Neural cell (in vitro differentiated cells): ENCODE results near the gene MCAT. TPM values are rescaled to one million over a fixed set of nuclear protein-coding genes. Genes with fewer than 3 reads are reported as not detected.

Experiments used
- H2AFZ ChIP-seq: fragments of 200-600, 300-800 bp; sonication (generic), shearing (Covaris generic); 2 replicates; pipeline ENCODE4 v1.6.0; 2014; ENCODE audit warnings: low read depth, mild to moderate bottlenecking, antibody characterized with exemption, low read length, moderate library complexity
- H3F3A ChIP-seq: fragments of 200-600 bp; shearing (Covaris generic); 2 replicates; pipeline ENCODE4 v1.6.1; 2016; ENCODE audit warnings: mild to moderate bottlenecking, moderate library complexity, mixed read lengths, antibody characterized with exemption, low read length; ENCODE audit not compliant: insufficient read depth, poor library complexity, severe bottlenecking
- H3K27ac ChIP-seq: fragments of 200-600, 300-800 bp; sonication (generic), shearing (Covaris generic); 2 replicates; pipeline ENCODE4 v1.5.1; 2014; ENCODE audit warnings: mild to moderate bottlenecking, low read length, moderate library complexity
- H3K27me3 ChIP-seq: fragments of 300-800, 200-600 bp; sonication (generic), shearing (Covaris generic); 2 replicates; pipeline ENCODE4 v1.6.0; 2014; ENCODE audit warnings: mild to moderate bottlenecking, low read depth, low read length, moderate library complexity; ENCODE audit not compliant: insufficient read depth
- H3K36me3 ChIP-seq: fragments of 300-800, 200-600 bp; sonication (generic), shearing (Covaris generic); 2 replicates; pipeline ENCODE4 v1.5.1; 2014; ENCODE audit warnings: mild to moderate bottlenecking, antibody characterized with exemption, low read length, moderate library complexity; ENCODE audit not compliant: insufficient read depth
- H3K4me2 ChIP-seq: fragments of 300-800, 200-600 bp; sonication (generic), shearing (Covaris generic); 2 replicates; pipeline ENCODE4 v1.6.0; 2014; ENCODE audit warnings: mild to moderate bottlenecking, low read length
- H3K4me3 ChIP-seq: fragments of 300-800, 200-600 bp; sonication (generic), shearing (Covaris generic); 2 replicates; pipeline ENCODE4 v1.5.1; 2014; ENCODE audit warnings: mild to moderate bottlenecking, low read length, moderate library complexity
- H3K79me2 ChIP-seq: fragments of 200-600 bp; shearing (Covaris generic); replicated peaks from 2 replicates; pipeline ENCODE4 v1.6.0; 2014; ENCODE audit warnings: mild to moderate bottlenecking, low read length, moderate library complexity; ENCODE audit not compliant: insufficient read depth
- H3K9ac ChIP-seq: fragments of 300-800, 200-600 bp; sonication (generic), shearing (Covaris generic); 2 replicates; pipeline ENCODE4 v1.6.1; 2016; ENCODE audit warnings: mild to moderate bottlenecking, low read length, mixed read lengths
- H3K9me2 ChIP-seq: fragments of 200-600 bp; shearing (Covaris generic); 2 replicates; pipeline ENCODE4 v1.6.1; 2016; ENCODE audit warnings: mild to moderate bottlenecking, low read length, mixed read lengths; ENCODE audit not compliant: insufficient read depth
- H3K9me3 ChIP-seq: fragments of 200-600, 300-800 bp; sonication (generic), shearing (Covaris generic); 2 replicates; pipeline ENCODE4 v1.6.1; 2016; ENCODE audit warnings: mild to moderate bottlenecking, mixed run types, low read length, moderate library complexity, mixed read lengths
- H4K20me1 ChIP-seq: fragments of 200-600 bp; shearing (Covaris generic); 2 replicates; pipeline ENCODE4 v1.6.1; 2016; ENCODE audit warnings: mild to moderate bottlenecking, mixed run types; ENCODE audit not compliant: insufficient read depth
- CTCF ChIP-seq: fragments of 450-650 bp; IDR thresholded peaks from 2 replicates; pipeline ENCODE4 v1.5.1; 2014; ENCODE audit warnings: antibody characterized with exemption, mild to moderate bottlenecking, moderate library complexity; ENCODE audit not compliant: poor library complexity, severe bottlenecking
- EP300 ChIP-seq: fragments of 450-650 bp; conservative IDR thresholded peaks from 2 replicates; pipeline ENCODE4 v1.6.1; 2014; ENCODE audit warnings: antibody characterized with exemption, mild to moderate bottlenecking, moderate library complexity; ENCODE audit not compliant: poor library complexity, severe bottlenecking
- EZH2 ChIP-seq: fragments of 200-600, 300-800 bp; shearing (Covaris generic), sonication (generic); IDR thresholded peaks from 2 replicates; pipeline ENCODE4 v1.6.1; 2014; ENCODE audit warnings: antibody characterized with exemption, low read length, borderline replicate concordance, mild to moderate bottlenecking; ENCODE audit not compliant: insufficient read depth, poor library complexity, severe bottlenecking
- MXI1 ChIP-seq: fragments of 450-650 bp; conservative IDR thresholded peaks from 2 replicates; pipeline ENCODE4 v1.6.1; 2014; ENCODE audit warnings: antibody characterized with exemption, mild to moderate bottlenecking; ENCODE audit not compliant: poor library complexity, severe bottlenecking
- POLR2AphosphoS5 ChIP-seq: IDR thresholded peaks from 2 replicates; pipeline ENCODE4 v1.6.1; 2012
- RAD21 ChIP-seq: fragments of 450-650 bp; conservative IDR thresholded peaks from 2 replicates; pipeline ENCODE4 v1.6.1; 2014; ENCODE audit warnings: antibody characterized with exemption, mild to moderate bottlenecking, moderate library complexity
- REST ChIP-seq: IDR thresholded peaks from 2 replicates; pipeline ENCODE4 v1.6.1; 2012; ENCODE audit warnings: borderline replicate concordance
- SMC3 ChIP-seq: fragments of 450-650 bp; conservative IDR thresholded peaks from 2 replicates; pipeline ENCODE4 v1.6.1; 2014; ENCODE audit warnings: antibody characterized with exemption, mild to moderate bottlenecking, moderate library complexity; ENCODE audit not compliant: poor library complexity
- TAF1 ChIP-seq: IDR thresholded peaks from 2 replicates; pipeline ENCODE4 v1.6.1; 2012; ENCODE audit warnings: low read depth
- polyA plus RNA-seq: library from polyadenylated mRNA; depleted of rRNA; stranded (reverse); fragments of >200 nt; gene quantifications from 2 replicates; pipeline ENCODE4 v1.2.3, GENCODE V29; 2014

Gene MCAT
- polyA plus RNA-seq, 1 donor from 2014 or later = 46.8 TPM

GRCh38 chr22:43129426-43130425 is 13.5 kb downstream of the MCAT start:
- no peak overlapping the region for H3K4me2 ChIP-seq
- no peaks in the 10 kb centered on the region for H3K27me3 ChIP-seq
- H3K79me2 ChIP-seq = no peaks in the 10 kb centered on the region
- H3K27ac ChIP-seq = no peak overlapping the region
- no peak for TF ChIP-seq RAD21
- TF ChIP-seq EP300 = no peak
- TF ChIP-seq TAF1 = no peak
- no peak for TF ChIP-seq REST
- no peak for TF ChIP-seq MXI1
- TF ChIP-seq CTCF = no peak
- no peak for TF ChIP-seq POLR2AphosphoS5
- TF ChIP-seq SMC3 = no peak
- TF ChIP-seq EZH2 = no peak
- no peaks in the 10 kb centered on the region for H3K36me3 ChIP-seq
- no peak overlapping the region for H3K9ac ChIP-seq
- H2AFZ ChIP-seq = no peak overlapping the region
- no peaks in the 10 kb centered on the region for H3K9me2 ChIP-seq
- H4K20me1 ChIP-seq = no peaks in the 10 kb centered on the region
- H3K9me3 ChIP-seq = no peaks in the 10 kb centered on the region
- no peaks in the 10 kb centered on the region for H3F3A ChIP-seq
- no peak overlapping the region for H3K4me3 ChIP-seq

GRCh38 chr22:43128928-43129424 is 14.2 kb downstream of the MCAT start:
- no peaks in the 10 kb centered on the region for H3K9me3 ChIP-seq
- H4K20me1 ChIP-seq = no peaks in the 10 kb centered on the region
- H3K4me3 ChIP-seq = no peak overlapping the region
- no peaks in the 10 kb centered on the region for H3K36me3 ChIP-seq
- no peak for TF ChIP-seq SMC3
- TF ChIP-seq EZH2 = no peak
- no peak for TF ChIP-seq TAF1
- no peak for TF ChIP-seq REST
- TF ChIP-seq EP300 = no peak
- no peak for TF ChIP-seq POLR2AphosphoS5
- no peak for TF ChIP-seq MXI1
- no peak for TF ChIP-seq RAD21
- TF ChIP-seq CTCF = no peak
- no peaks in the 10 kb centered on the region for H3K79me2 ChIP-seq
- no peak overlapping the region for H3K9ac ChIP-seq
- H2AFZ ChIP-seq = no peak overlapping the region
- H3K9me2 ChIP-seq = no peaks in the 10 kb centered on the region
- no peak overlapping the region for H3K27ac ChIP-seq
- H3F3A ChIP-seq = no peaks in the 10 kb centered on the region
- H3K27me3 ChIP-seq = no peaks in the 10 kb centered on the region
- H3K4me2 ChIP-seq = no peak overlapping the region
